HG03378 (cell line): ENCODE measurements around the gene OTUD3.
"Not testable (repeated sequence)": the region's sequence is repeated elsewhere in the genome, so short reads cannot be mapped to it uniquely, and the experiment has no call there.

Experiments
- ATAC-seq: cut with Tn5 transposase; IDR thresholded peaks from one replicate; pipeline ENCODE4 v1.9.1; 2021; ENCODE audit warnings: mild to moderate bottlenecking, moderate library complexity; ENCODE audit not compliant: unreplicated experiment

OTUD3 gene

GRCh38 chr1:19868575-19868974 lies 13.6 kb upstream of the OTUD3 start:
- ATAC-seq = not testable (repeated sequence)

DNA sequence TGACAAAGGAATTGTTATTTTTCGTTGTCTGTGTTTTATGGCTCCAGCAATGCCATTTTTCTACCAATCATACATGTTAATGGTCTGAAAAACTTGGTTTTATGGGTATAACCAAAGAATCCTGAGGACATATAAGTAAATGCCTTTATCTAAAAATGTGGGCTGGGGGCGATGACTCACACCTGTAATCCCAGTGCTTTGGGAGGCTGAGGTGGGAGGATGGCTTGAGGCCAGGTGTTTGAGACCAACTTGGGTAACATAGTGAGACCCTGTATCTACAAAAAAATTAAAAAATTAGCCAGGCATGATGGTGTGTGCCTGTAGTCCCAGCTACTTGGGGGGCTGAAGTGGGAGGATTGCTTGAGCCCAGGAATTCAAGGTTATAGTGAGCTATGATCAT lies 12.7 kb upstream of the OTUD3 start:
- not testable (repeated sequence) for ATAC-seq

DNA sequence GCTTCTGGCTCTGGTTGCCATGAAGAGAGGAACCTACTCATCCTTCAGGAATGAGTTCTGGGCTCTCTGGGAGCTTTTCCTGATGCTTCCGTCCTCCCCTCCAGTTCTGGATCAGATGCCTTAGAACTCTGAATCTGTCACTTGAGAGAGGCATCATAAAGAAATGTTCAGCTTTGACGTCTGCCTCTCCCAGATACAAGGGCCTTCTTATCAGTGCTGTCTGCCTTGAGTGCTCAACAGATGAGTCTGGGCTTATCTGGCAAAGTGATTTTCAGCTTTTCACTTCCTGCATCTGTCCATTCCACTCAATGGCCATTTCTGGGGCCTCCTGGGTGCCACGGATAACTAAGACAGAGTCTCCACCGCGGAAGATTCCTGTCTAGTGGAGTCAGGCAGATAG lies 12.3 kb upstream of the OTUD3 start:
- no peak for ATAC-seq

DNA sequence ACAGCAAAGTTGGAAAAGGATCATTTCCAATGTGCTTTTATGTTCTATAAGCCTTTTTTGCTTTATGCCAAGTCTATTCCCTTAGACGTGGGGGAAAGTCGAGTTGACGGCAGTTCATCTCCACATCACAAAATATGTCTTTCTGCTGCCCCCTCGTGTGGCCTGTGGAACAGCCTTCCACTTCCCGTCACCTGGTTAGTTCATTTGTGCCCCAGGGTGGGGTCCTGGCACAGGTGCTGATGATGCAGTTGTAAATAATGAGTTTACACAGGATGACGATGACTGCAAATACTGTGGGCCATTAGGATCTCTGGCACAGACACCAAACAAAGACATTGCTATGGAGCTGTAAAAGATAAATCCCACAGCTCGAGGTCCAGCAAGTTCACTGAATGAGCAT lies 10.0 kb upstream of the OTUD3 start:
- no peak for ATAC-seq

DNA sequence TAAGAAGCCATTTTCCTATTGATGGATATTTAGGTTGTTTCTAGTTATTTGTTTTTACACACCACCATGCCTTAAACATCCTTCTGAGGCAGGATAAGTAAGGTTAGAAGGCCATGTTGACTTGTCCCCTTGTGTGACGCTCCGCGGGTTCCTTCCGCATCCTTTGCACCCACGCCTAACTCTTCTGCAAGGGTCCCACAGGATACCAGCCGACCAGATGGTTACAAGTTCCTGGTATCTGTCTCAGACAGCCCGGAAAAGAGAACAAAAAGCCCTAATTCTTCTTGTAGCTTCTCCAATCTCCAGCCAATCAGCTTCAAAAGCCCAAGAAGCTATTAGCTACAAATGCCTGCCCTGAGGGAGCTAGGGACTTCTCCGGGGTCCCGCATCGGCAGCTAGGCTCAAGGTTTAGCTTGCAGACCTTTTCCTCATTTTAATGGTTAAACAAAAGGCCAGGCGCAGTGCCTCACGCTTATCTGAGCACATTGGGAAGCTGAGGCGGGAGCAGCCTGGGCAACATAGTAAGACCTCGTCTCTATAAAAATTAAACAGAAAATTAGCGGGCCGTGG lies 4.9 kb upstream of the OTUD3 start:
- no peak for ATAC-seq

- no peak for ATAC-seq
Observed at GRCh38 chr1:19877821-19878636, 4.2 kb upstream of the OTUD3 start.

DNA sequence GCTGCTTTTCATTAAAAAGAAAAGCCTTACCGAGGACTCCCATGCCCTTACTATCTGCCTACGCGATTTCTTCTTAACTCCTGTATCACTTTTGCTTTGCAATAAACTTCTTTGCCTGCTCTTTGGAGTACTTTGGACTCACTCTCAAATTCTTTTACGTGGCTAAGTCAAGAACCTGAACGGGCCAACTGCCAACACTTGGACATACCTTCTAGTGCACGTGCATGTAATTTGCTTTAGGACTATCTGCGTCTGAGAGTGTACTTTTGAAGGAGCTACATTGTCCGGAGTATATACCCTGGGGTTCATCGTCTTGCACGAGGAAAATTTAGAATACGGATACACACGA lies 3.6 kb upstream of the OTUD3 start:
- no peak for ATAC-seq

DNA sequence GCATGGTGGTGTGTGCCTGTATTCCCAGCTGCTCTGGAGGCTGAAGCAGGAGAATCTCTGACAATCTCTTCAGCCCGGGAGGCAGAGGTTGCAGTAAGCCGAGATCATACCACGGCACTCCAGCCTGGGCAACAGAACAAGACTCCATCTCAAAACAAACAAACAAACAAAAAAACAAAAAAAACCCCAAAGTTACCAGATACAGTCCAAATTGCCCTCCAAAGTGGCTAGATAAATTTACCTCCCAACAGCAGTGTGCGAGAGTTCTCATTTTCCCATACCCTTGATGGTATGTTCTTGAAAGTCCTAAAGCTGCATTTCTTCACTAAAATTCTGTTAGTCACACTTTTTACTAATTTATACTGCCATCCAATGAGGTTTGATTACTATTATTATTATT lies 3.0 kb upstream of the OTUD3 start:
- no peak for ATAC-seq

DNA sequence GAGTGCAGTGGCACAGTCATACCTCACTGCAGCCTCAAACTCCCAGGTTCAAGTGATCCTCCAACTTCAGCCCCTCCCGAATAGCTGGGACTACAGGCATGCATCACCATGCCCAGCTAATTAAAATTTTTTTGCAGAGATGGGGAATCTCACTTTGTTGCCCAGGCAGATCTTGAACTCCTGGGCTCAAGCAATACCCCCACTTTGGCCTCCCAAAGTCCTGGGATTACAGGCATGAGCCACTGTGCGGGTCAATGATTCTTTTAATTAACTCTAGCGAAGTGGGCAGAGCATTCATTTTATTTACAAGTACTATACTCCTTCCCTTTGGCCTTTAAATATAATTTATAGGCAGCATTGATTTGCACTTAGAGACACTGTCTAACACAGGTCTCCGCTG lies 2.5 kb upstream of the OTUD3 start:
- ATAC-seq = no peak

DNA sequence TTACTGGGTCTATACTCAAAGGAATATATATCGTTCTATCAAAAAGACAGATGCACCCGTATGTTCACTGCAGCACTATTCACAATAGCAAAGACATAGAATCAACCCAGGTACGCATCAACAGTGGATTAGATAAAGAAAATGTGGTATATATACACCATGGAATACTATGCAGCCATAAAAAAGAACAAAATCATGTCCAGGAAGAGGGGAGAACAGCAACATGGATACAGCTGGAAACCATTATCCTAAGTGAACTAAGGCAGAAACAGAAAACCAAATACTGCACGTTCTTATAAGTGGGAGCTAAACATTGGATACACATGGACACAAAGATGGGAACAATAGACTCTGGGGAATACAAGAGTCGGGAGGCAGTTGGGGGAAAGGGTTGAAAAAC lies 1.4 kb upstream of the OTUD3 start:
- ATAC-seq = not testable (repeated sequence)

GRCh38 chr1:19884312-19884711 lies 2.1 kb downstream of the OTUD3 start:
- no peak for ATAC-seq

GRCh38 chr1:19885821-19886220 lies 3.6 kb downstream of the OTUD3 start:
- no peak for ATAC-seq

GRCh38 chr1:19888112-19888511 lies 5.9 kb downstream of the OTUD3 start:
- no peak for ATAC-seq

GRCh38 chr1:19889656-19890055 lies 7.5 kb downstream of the OTUD3 start:
- ATAC-seq = no peak

DNA sequence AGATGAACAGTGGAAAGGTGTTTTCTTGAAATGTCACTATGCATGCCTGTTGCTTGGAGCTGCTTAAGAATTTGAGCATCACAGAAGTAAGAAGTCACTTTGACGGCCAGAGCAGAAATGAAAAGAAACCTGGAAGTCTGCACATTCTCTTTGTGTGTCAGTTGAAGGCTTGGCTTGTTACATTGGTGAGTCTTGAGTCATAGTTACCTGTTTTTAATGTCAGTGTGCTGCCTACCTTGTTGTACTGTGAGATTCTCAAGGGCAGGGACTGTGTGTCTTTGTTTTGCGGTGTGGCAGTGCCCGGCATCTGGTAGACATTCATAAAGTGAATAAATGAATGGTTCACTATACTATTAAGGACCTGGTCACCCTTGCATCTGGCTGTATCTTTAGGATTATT lies 9.9 kb downstream of the OTUD3 start:
- ATAC-seq = no peak

GRCh38 chr1:19892628-19893168 lies 10.5 kb downstream of the OTUD3 start:
- no peak for ATAC-seq

- no peak for ATAC-seq
Observed at GRCh38 chr1:19893687-19894086, 11.5 kb downstream of the OTUD3 start.

- no peak for ATAC-seq
Observed at GRCh38 chr1:19894218-19894617, 12.0 kb downstream of the OTUD3 start.

DNA sequence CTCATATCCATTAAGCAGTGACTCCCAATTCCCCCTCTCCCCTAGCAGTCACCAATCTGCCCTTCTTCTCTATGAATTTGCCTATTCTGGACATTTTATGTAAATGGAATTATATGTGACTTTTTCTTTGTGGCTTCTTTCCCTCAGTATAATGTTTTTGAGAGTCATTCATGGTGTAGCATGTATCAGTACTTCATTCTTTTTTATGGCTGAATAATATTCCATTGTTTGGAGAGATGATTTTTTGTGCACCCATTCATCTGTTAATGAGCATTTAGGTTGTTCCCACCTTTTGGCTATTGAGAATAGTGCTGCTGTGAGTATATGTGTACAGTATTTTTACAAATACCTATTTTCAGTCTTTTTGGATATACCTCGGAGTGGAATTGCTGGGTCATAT lies 19.5 kb downstream of the OTUD3 start:
- ATAC-seq = no peak

- no peak for ATAC-seq
Observed at GRCh38 chr1:19903621-19904020, 21.4 kb downstream of the OTUD3 start.

- no peak for ATAC-seq
Observed at GRCh38 chr1:19907456-19907855, 25.3 kb downstream of the OTUD3 start.

DNA sequence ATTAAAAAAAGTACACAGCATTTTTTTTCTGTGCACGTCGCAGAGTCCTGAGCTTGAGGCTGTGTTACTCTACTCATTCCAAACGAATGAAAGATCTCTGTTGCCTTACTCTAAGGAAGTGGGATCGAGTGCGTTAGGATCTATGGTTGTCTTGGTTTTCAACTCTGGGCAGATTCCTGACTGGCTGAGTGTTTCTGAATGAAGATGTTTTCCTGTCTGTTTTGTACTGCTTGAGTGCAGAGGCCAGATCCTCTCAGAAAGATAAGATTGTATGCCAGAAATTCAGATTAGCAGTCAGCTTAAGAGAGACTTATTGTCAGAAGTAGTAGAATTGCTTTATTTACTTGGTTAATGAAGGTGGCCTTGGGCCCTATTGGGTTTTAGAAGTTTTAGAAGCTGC lies 27.2 kb downstream of the OTUD3 start:
- no peak for ATAC-seq

DNA sequence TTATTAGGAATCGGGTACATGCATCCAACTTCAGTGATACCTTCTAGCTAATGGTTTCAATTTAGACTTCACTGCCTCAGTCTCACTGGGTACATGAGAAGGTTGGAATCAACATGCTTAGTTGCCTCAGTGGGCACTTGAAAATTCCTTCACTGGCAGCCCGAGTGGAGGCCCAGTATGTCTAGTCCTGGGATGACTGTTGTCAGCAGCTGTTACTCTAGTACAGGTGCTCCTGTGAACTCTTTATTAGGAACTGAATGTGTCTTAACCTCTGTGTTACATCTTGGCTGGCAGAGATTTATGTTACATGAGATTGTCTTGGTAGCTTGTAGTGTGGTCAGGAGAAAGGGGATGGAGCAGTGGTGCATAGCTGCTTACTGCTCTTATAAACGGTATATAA lies 27.8 kb downstream of the OTUD3 start:
- ATAC-seq = no peak
